Vagina (tissue), 2 donors: ENCODE data around the gene SFTPD. TPM values are rescaled to one million over a fixed set of nuclear protein-coding genes. Genes with fewer than 3 reads are reported as not detected.
"Not testable (repeated sequence)": the region's sequence is repeated elsewhere in the genome, so short reads cannot be mapped to it uniquely, and the experiment has no call there.

ENCODE experiments used
- DNase-seq, 2 donors: peaks; one replicate each; pipeline ENCODE4 v3.0.0-alpha.2; 2017; ENCODE audit errors: extremely low spot score in 2 of 2
- H3K27ac ChIP-seq: fragments of 200-600 bp; sonication (generic); one replicate; pipeline ENCODE4 v1.5.1; 2019
- H3K27me3 ChIP-seq: fragments of 200-600 bp; sonication (generic); one replicate; pipeline ENCODE4 v1.5.1; 2019
- H3K36me3 ChIP-seq, 2 donors: fragments of 200-600 bp; sonication (generic); one replicate each; pipeline ENCODE4 v1.5.1; 2017 to 2019
- H3K4me1 ChIP-seq: fragments of 200-600 bp; sonication (generic); one replicate; pipeline ENCODE4 v1.5.1; 2019
- H3K4me3 ChIP-seq, 2 donors: fragments of 200-600 bp; sonication (generic); 1 replicate in 1 of 2; 2 replicates in 1 of 2; pipeline ENCODE4 v1.5.1; 2016 to 2019
- H3K9me3 ChIP-seq: fragments of 200-600 bp; sonication (generic); one replicate; pipeline ENCODE4 v1.5.1; 2019
- POLR2A ChIP-seq, 2 donors: fragments of 450-650 bp; IDR thresholded peaks; one replicate each; pipeline ENCODE4 v1.6.1; 2017; ENCODE audit warnings: antibody characterized with exemption in 2 of 2, mild to moderate bottlenecking in 2 of 2, moderate library complexity in 2 of 2
- POLR2AphosphoS5 ChIP-seq, 2 donors: sonication (generic); formaldehyde crosslinking; IDR thresholded peaks; one replicate each; pipeline ENCODE4 v1.9.0; 2017; ENCODE audit warnings: antibody characterized with exemption in 2 of 2, mild to moderate bottlenecking in 2 of 2, low read depth in 1 of 2; ENCODE audit not compliant: insufficient read depth in 1 of 2
- intact Hi-C: fragments of 100-400 bp; cut with DNase I; formaldehyde crosslinking; loops from one replicate; pipeline ENCODE4 v1.15.1; 2023
- total RNA-seq: library from RNA; depleted of rRNA; stranded (reverse); fragments of >200 nt; gene quantifications from one replicate; pipeline ENCODE4 v1.2.3, GENCODE V29; 2016
- TF ChIP-seq, protein P1 (sequence below), 3 experiments: fragments of 450-650 bp in 2 of 3; fragments of 200-600 bp in 1 of 3; sonication (generic) in 1 of 3; IDR thresholded peaks; one replicate each; pipeline ENCODE4 v1.5.1; 2017 to 2019; ENCODE audit warnings: antibody characterized with exemption in 3 of 3, mild to moderate bottlenecking in 2 of 3, moderate library complexity in 2 of 3

The SFTPD gene
- total RNA-seq, 1 donor from 2014 or later: not detected

DNA sequence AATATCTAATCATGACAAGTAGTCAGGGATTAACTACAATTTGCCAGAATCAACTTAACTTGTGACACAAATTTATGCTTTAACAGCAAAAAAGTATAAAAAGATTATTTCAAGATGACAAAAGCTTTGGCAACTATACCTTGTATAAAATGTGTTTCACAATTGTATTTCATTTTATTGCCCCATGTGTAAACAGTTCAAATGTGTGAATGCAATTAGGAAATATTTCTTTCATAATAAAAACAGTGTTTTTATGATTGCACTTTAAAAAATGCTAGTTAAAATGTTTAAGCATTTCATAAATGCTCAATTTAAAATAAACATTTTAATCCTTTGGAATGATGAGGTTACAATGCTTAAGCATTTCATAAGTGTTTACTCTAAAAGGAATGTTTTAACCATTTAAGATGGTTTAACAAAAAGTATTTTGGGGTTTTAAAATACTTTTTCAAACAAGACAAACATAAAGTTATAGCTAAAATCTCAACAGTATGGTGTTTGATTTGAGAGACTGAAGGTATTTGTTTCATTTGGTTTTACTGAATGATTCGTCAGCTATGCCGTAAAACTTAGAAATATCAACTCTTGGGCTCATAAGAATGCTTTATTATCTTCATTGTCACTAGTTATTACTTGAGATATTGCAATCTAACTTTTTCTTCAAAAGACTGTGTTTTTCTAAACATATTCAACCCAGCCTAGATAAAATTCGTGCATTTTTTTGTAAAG is 50.1 kb downstream of the SFTPD start:
- DNase-seq: no peak
- TF ChIP-seq POLR2AphosphoS5 (IDR thresholded peaks at IDR 0.05; ENCODE audit: insufficient read depth in 1 of 2, low read depth in 1 of 2) (no peak), POLR2A (IDR thresholded peaks at IDR 0.05) (no peak)
- no peak overlapping the region for H3K27ac ChIP-seq
- H3K4me1 ChIP-seq: no peaks in the 10 kb centered on the region
- no peaks in the 10 kb centered on the region for H3K27me3 ChIP-seq
- no peaks in the 10 kb centered on the region for H3K9me3 ChIP-seq
- intact Hi-C loops: no loop called here
- no peak overlapping the region for H3K4me3 ChIP-seq
- no peaks in the 10 kb centered on the region for H3K36me3 ChIP-seq

DNA sequence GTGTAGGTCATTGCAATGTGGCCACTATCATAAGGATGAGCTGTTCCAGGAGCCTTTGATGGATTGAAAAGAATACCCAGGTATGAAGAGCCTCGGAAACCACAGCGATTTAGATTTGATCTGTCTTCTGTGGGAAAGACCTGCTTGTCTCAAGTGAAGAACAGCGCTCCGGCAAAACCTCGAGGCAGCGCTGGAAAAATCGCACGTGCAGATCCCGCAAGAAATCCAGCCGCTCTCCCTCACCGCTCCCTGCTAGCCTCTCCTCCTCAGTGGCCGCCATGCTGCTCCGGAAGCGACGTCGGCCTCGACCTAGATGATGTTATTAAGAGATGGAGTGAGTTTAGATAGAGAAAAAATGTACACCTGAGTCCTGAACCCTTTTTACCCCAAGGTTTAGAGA is 56.0 kb downstream of the SFTPD start:
- H3K9me3 ChIP-seq, intact Hi-C loops, H3K36me3 ChIP-seq, H3K4me1 ChIP-seq, H3K27ac ChIP-seq, DNase-seq, H3K4me3 ChIP-seq, H3K27me3 ChIP-seq: not testable (repeated sequence)

DNA sequence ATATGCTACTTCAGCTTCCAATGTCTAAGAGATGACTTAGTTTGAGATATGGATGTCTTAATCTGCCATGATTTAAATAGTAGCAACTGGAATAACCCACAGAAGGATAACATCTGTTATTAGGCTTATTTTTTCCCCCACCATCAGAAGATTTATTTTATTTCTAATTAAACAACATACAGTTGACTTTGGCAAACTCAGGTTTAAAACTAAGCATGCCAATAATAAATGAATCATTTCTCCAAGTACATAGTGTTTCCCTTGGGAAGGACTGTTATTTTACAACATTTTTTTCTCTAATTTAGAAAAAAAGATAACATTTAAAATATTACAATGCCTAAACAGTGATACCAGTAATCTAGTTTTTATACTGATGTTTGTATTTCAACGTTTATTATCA is 58.4 kb downstream of the SFTPD start:
- no peaks in the 10 kb centered on the region for H3K36me3 ChIP-seq
- no peak for DNase-seq
- TF ChIP-seq POLR2AphosphoS5 (IDR thresholded peaks at IDR 0.05; ENCODE audit: insufficient read depth in 1 of 2, low read depth in 1 of 2): no peak
- TF ChIP-seq POLR2A (IDR thresholded peaks at IDR 0.05): no peak
- TF ChIP-seq, protein P1, sequence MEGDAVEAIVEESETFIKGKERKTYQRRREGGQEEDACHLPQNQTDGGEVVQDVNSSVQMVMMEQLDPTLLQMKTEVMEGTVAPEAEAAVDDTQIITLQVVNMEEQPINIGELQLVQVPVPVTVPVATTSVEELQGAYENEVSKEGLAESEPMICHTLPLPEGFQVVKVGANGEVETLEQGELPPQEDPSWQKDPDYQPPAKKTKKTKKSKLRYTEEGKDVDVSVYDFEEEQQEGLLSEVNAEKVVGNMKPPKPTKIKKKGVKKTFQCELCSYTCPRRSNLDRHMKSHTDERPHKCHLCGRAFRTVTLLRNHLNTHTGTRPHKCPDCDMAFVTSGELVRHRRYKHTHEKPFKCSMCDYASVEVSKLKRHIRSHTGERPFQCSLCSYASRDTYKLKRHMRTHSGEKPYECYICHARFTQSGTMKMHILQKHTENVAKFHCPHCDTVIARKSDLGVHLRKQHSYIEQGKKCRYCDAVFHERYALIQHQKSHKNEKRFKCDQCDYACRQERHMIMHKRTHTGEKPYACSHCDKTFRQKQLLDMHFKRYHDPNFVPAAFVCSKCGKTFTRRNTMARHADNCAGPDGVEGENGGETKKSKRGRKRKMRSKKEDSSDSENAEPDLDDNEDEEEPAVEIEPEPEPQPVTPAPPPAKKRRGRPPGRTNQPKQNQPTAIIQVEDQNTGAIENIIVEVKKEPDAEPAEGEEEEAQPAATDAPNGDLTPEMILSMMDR (IDR thresholded peaks at IDR 0.05): no peak
- no peak overlapping the region for H3K4me3 ChIP-seq
- H3K9me3 ChIP-seq: no peaks in the 10 kb centered on the region
- no peak overlapping the region for H3K27ac ChIP-seq
- H3K4me1 ChIP-seq: no peaks in the 10 kb centered on the region
- H3K27me3 ChIP-seq: no peaks in the 10 kb centered on the region
- intact Hi-C loops: no loop called here

DNA sequence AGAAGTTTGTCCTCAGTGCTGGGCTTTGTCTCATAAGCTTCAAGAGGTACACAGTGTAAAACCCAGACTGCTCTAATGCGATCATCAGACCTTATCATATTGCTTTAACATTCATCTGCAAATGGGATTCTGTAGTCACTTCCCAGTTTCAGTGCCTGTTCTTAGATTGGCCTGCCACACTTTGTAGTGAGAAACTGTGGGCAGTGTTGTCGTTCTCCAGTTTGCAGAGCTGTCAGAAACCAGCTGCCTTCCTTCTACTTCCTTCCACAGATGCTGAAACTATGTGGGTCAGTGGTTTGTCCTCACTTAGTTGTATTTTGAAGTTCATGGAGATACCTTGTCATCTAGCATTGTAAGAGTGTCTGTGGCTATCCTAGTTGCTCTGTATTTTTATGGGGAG is 59.9 kb downstream of the SFTPD start:
- DNase-seq, H3K36me3 ChIP-seq, H3K27ac ChIP-seq, H3K4me3 ChIP-seq, H3K27me3 ChIP-seq, H3K4me1 ChIP-seq, intact Hi-C loops, H3K9me3 ChIP-seq: not testable (repeated sequence)

Other genes with a start within 250 kb of the SFTPD start
- 0.25 TPM for gene NUTM2B, start 245.9 kb downstream of the SFTPD start, total RNA-seq
- gene NUTM2E, start 122.4 kb downstream of the SFTPD start, total RNA-seq: not detected
- 10.3 TPM for gene TMEM254, start 129.6 kb upstream of the SFTPD start, total RNA-seq
- gene PLAC9, start 183.6 kb upstream of the SFTPD start, total RNA-seq: 61.4 TPM